Thoracic aorta (tissue), 2 donors: ENCODE results near the gene TIFAB. TPM values are rescaled to one million over a fixed set of nuclear protein-coding genes. Genes with fewer than 3 reads are reported as not detected.

Experiments used
- ATAC-seq: fragments of 150-250 bp; one replicate; pipeline ENCODE4 v1.8.0; 2017; ENCODE audit warnings: low read depth; ENCODE audit not compliant: insufficient number of reproducible peaks, low FRiP score
- DNase-seq: peaks from one replicate; pipeline ENCODE4 v3.0.0-alpha.2; 2020; ENCODE audit warnings: low spot score
- H3K27ac ChIP-seq, 2 donors: fragments of 200-600 bp; sonication (generic); 1 replicate in 1 of 2; 2 replicates in 1 of 2; pipeline ENCODE4 v1.5.1; 2016; ENCODE audit warnings: mild to moderate bottlenecking in 2 of 2, moderate library complexity in 2 of 2
- H3K27me3 ChIP-seq: fragments of 200-600 bp; sonication (generic); replicated peaks from 2 replicates; pipeline ENCODE4 v1.6.0; 2016; ENCODE audit warnings: mild to moderate bottlenecking; ENCODE audit not compliant: insufficient read depth
- H3K36me3 ChIP-seq: fragments of 200-600 bp; sonication (generic); one replicate; pipeline ENCODE4 v1.5.1; 2016
- H3K4me1 ChIP-seq, 2 donors: fragments of 200-600 bp; sonication (generic); 1 replicate in 1 of 2; 2 replicates in 1 of 2; pipeline versions ENCODE4 v1.5.1 to v1.6.0; 2016; ENCODE audit warnings: low read depth in 2 of 2, mild to moderate bottlenecking in 1 of 2; ENCODE audit not compliant: control insufficient read depth in 1 of 2
- H3K4me3 ChIP-seq: fragments of 200-600 bp; sonication (generic); 2 replicates; pipeline ENCODE4 v1.5.1; 2016; ENCODE audit warnings: mild to moderate bottlenecking
- H3K9me3 ChIP-seq: fragments of 200-600 bp; sonication (generic); 2 replicates; pipeline ENCODE4 v1.5.1; 2016
- total RNA-seq, 2 donors: library from RNA; depleted of rRNA; stranded (reverse); fragments of >200 nt; gene quantifications; one replicate each; pipeline versions ENCODE4 v1.1.0 to v1.2.3, GENCODE V29; 2016
- TF ChIP-seq, protein P1 (sequence below): fragments of 200-600 bp; sonication (generic); IDR thresholded peaks from one replicate; pipeline ENCODE4 v1.5.1; 2019; ENCODE audit warnings: antibody characterized with exemption

TIFAB gene
- total RNA-seq, 2 donors from 2014 or later, result not detected

DNA sequence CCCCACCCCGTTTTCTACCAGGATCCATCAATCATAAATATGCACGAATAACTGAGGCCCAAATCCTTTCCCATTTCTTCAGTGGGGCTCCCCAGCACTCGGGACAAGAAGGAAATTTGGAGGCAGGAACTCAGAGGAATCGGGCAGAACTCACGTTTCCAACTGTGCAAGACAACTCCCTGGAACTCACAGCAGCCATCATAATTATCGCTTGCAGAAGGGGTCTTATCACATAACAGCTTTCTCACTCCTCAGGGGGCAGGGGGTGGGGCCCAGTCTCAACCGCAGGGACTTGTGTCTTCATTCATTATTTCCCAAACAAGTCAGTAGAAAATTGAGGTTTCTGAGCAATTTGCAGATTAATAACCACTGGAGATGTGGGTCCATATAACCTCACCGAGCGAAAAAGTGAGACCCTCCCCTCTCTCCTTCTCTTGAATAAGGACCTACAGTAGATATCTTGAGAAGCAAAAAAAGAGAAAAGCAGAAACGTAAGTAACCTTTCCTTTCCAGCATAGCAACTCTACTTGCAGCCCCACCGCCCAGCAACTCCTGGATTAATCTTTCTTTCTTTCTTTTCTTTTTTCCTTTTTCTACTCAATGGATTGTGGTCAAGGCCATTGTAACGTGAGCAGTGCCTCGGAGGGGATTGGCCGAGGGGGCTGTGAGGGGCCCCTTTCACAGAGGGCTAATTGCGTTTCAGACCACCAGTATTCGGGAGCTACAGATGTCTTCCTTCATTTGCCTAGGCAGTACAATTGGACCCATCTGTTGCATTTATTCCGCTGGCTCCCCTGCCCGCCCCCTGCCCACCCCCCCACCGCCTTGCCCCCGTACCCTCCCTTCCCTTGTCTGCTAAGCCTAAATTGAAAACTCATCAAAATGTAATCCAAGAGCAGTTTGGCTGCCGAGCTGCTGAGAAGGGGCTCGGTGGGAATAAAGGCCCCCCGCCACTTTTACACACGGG is 24.7 kb upstream of the TIFAB start:
- H3K36me3 ChIP-seq, result no peaks in the 10 kb centered on the region
- H3K27me3 ChIP-seq, result no peaks in the 10 kb centered on the region
- DNase-seq, result no peak

DNA sequence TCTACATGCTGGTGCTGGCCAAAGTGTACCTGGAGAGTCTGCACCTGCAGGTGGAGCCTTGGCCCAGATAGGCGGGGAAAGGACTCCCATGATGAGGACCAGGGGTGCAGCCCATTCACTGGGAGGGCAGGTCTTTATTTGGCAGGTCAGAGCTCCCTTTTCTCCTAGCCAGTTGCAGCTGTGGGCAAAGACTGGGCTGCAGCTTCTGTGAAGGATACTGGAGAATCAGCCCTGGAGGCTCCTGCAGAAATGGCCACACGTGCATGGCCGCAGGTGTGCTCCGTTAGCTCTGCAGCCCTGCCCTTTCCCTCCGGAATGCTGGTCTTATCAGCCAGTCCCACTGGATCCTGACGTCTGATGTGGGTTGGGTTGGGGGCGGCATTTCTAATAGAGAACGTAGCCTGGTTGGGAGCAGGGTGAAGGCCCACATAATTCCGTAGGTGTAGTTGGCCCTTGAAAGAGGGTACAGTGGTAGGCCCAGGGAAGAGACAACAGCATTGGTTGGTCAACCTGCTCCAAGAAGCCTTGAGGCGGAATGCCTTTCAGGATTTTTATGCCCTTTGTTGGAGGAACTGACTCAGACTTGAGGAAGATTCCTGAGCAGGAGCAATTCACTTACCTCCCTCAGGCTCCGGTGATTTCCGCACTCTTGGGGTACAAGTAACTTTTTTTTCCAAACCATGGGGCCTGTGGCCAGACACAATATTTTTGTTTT is 22.0 kb upstream of the TIFAB start:
- H3K27ac ChIP-seq, result no peak overlapping the region
- H3K27me3 ChIP-seq, result no peaks in the 10 kb centered on the region
- no peaks in the 10 kb centered on the region for H3K4me1 ChIP-seq
- no peak for DNase-seq
- no peak overlapping the region for H3K4me3 ChIP-seq
- no peaks in the 10 kb centered on the region for H3K9me3 ChIP-seq
- no peaks in the 10 kb centered on the region for H3K36me3 ChIP-seq
- no peak for ATAC-seq
- TF ChIP-seq, protein P1, sequence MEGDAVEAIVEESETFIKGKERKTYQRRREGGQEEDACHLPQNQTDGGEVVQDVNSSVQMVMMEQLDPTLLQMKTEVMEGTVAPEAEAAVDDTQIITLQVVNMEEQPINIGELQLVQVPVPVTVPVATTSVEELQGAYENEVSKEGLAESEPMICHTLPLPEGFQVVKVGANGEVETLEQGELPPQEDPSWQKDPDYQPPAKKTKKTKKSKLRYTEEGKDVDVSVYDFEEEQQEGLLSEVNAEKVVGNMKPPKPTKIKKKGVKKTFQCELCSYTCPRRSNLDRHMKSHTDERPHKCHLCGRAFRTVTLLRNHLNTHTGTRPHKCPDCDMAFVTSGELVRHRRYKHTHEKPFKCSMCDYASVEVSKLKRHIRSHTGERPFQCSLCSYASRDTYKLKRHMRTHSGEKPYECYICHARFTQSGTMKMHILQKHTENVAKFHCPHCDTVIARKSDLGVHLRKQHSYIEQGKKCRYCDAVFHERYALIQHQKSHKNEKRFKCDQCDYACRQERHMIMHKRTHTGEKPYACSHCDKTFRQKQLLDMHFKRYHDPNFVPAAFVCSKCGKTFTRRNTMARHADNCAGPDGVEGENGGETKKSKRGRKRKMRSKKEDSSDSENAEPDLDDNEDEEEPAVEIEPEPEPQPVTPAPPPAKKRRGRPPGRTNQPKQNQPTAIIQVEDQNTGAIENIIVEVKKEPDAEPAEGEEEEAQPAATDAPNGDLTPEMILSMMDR, result no peak

More for the DNA sequence above, 24.7 kb upstream of the TIFAB start:
- H3K27ac ChIP-seq, result no peak overlapping the region
- no peak overlapping the region for H3K4me3 ChIP-seq
- H3K9me3 ChIP-seq, result no peaks in the 10 kb centered on the region
- TF ChIP-seq, protein P1, result no peak
- ATAC-seq, result no peak
- no peaks in the 10 kb centered on the region for H3K4me1 ChIP-seq

DNA sequence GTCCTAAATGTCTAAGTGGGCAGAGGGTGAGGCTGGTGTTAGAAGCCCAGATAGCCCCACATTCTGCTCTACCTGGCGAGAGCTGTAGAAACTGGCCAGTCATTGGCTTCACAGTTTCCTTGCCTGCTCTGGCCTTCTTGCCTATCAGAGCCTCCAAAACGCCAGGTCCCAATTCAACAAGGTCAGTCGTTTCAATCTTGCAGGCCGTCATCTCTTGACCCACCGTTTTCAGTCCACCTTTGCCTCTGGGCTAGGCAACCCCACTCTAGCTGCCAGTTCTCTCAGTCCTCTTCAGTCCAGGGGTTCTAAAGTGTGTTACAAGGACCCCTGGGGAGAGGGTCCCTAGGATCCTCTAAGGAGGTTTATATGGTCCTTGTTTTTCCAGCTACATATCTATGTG is 20.0 kb upstream of the TIFAB start:
- H3K4me1 ChIP-seq, result no peaks in the 10 kb centered on the region
- DNase-seq (no peak), ATAC-seq (no peak)
- H3K27ac ChIP-seq, result no peak overlapping the region
- no peaks in the 10 kb centered on the region for H3K27me3 ChIP-seq
- H3K4me3 ChIP-seq, result no peak overlapping the region
- H3K36me3 ChIP-seq, result no peaks in the 10 kb centered on the region
- H3K9me3 ChIP-seq, result no peaks in the 10 kb centered on the region
- TF ChIP-seq, protein P1, result no peak

DNA sequence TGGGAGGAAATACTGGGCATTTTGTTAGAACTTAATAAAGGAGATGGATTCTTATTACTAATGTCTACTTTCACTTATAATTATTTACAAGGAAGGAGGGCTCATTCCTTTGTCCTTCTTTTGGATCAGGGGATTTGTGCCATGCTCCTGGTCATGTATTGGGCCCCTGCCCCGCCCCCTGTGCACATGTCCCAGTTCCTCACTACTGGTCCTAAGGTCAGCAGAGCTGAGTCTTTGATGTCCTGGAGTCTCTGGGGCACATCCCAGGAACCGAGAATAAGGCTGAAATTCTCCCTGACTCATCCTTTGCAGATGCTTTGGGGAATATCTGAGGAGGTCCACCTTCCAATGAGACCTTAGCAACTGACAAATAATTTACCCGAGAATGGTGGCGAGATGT is 19.6 kb upstream of the TIFAB start:
- Histone ChIP-seq H3K4me3 (no peak overlapping the region), H3K27me3 (no peaks in the 10 kb centered on the region), H3K9me3 (no peaks in the 10 kb centered on the region), H3K4me1 (no peaks in the 10 kb centered on the region), H3K27ac (no peak overlapping the region), H3K36me3 (no peaks in the 10 kb centered on the region)
- DNase-seq (no peak), ATAC-seq (no peak)
- TF ChIP-seq, protein P1, result no peak

DNA sequence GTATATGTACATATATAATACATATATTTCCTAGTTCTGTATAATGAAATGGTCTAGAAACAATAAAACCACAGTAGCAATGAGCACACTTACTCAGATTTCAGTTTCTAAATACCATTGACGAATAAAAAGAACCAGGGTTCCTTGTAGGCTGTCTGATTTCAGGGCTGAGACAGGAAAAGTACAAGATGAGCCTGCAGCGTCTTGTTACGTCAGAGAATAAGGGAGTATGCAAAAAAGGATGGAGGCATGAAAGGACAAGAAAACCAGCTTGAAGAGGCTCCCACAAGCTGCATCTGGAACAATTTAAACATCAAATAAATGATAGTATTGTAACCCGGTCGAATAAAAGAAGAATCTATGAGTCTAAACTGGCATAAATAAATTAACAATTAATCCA is 17.8 kb upstream of the TIFAB start:
- ATAC-seq, result no peak
- no peaks in the 10 kb centered on the region for H3K9me3 ChIP-seq
- no peak overlapping the region for H3K4me3 ChIP-seq
- H3K27ac ChIP-seq, result no peak overlapping the region
- TF ChIP-seq, protein P1, result no peak
- no peaks in the 10 kb centered on the region for H3K27me3 ChIP-seq
- H3K4me1 ChIP-seq, result peaks cover 3 to 5% of the 10 kb centered on the region in 2 donors
- no peak for DNase-seq
- H3K36me3 ChIP-seq, result no peaks in the 10 kb centered on the region
